Measurements from ENCODE around the gene TMEM196. TPM values are rescaled to one million over a fixed set of nuclear protein-coding genes. Genes with fewer than 3 reads are reported as not detected.

The TMEM196 gene
- total RNA-seq (not detected in 2 replicates), polyA plus RNA-seq (not detected in 2 replicates)

DNA sequence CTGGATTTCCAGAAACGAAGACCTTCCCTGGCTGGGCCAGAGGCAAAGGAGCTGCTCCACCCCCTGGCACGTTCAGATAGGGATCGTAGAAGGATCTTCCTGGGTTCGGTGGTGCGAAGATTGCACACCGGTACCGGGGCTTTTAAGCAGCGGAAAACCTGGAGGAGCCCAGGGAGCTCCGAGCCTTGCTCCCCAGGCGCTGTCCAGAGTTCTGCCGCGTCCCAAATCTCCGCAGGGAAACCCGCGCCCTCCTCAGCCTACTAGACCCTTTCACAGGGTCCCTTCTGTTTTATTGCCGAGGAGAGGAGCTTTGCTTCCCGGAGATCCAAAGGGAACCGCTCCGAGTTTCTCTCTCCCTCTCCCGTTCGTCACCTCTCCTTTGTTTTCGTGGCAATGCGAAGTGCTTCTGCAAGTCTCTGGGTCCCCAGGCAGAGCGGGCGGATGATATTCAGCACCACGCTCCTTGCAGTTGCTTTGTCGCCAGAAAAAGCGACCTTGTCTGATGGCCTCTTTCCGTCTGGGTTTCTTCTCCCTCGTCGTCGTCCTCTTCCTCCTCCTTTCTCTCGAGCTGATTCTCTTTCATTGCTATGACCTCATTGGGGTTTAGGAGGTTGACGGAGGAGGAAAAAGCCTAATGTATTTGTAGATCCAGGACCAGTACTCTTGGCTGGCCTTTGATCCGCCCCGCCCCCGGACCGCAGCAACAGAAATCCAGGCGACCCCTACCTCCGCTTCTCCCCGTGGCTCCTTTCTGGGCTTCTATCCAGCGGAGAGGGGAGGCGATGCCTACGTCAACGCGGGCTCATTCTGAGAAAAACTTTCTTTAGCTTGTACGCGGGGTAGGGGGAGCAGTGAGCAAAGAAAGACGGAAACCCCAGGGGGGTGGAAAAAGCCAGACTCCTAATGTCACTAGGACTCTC, at the start of gene TMEM196:
TSS of gene TMEM196 (minus strand) at position 777 of the 920 bp plus-strand sequence. CDS start 921 bp downstream, outside the sequence.
- Histone ChIP-seq H3K9me3 (ENCODE audit: low read depth) (no peaks in the 10 kb centered on the region), H3K4me3 (no peak within 1 kb of the TSS), H3K36me3 (no peaks in the 10 kb centered on the region), H3K27me3 (peaks cover 48% of the 10 kb centered on the region), H3K4me1 (ENCODE audit: low read depth) (no peaks in the 10 kb centered on the region), H3K27ac (no peak within 1 kb of the TSS)
- DNase-seq (ENCODE audit: low read depth in 1 of 2, low spot score in 1 of 2), result peak; percentile 54 to 84
- TF ChIP-seq, protein P1, sequence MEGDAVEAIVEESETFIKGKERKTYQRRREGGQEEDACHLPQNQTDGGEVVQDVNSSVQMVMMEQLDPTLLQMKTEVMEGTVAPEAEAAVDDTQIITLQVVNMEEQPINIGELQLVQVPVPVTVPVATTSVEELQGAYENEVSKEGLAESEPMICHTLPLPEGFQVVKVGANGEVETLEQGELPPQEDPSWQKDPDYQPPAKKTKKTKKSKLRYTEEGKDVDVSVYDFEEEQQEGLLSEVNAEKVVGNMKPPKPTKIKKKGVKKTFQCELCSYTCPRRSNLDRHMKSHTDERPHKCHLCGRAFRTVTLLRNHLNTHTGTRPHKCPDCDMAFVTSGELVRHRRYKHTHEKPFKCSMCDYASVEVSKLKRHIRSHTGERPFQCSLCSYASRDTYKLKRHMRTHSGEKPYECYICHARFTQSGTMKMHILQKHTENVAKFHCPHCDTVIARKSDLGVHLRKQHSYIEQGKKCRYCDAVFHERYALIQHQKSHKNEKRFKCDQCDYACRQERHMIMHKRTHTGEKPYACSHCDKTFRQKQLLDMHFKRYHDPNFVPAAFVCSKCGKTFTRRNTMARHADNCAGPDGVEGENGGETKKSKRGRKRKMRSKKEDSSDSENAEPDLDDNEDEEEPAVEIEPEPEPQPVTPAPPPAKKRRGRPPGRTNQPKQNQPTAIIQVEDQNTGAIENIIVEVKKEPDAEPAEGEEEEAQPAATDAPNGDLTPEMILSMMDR (IDR thresholded peaks at IDR 0.05; ENCODE audit: low read depth, low read length), result no peak

DNA sequence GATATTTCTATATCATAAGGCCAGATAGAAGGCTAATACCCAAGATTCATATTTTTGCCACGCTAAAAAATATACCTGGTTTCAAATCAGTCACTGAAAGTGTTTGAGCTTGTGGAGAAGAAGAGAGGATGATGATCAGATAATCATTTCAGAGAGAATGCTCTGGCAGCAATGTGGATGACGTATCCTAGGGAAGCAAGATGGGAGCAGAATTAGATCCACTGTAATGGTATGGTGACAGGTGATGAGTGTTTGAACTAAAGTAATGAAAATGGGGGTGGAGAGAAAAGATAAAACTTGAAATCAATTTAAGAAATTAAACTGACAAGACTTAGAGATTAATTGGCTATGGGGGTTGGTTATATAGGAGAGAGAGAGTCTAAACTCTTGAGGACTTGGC, 42.7 kb upstream of the TMEM196 start:
- H3K36me3 ChIP-seq, result no peaks in the 10 kb centered on the region
- TF ChIP-seq, protein P1 (IDR thresholded peaks at IDR 0.05; ENCODE audit: low read depth, low read length), result no peak
- no peak for DNase-seq (ENCODE audit: low read depth in 1 of 2, low spot score in 1 of 2)
- no peak overlapping the region for H3K4me3 ChIP-seq
- H3K27ac ChIP-seq, result no peak overlapping the region
- H3K27me3 ChIP-seq, result no peaks in the 10 kb centered on the region
- H3K9me3 ChIP-seq (ENCODE audit: low read depth), result no peaks in the 10 kb centered on the region
- no peaks in the 10 kb centered on the region for H3K4me1 ChIP-seq (ENCODE audit: low read depth)

DNA sequence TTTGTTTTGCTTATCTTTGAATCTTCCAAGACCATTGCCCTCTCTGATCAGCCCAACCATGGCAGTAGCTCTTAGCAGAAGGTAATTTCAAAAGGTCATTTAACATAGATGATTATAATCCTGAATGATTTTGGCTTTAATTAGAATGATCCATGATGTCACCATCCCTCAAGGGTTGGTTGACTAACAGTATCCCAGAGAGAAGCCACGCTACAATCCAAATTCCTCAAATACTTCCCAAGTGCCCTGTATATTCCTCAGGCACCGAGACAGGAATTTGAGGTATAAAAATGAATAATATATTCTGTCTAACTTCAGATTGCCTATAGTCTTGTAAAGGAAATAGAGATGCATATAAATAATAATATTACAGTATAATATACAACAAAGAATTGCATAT, 42.1 kb upstream of the TMEM196 start:
- no peaks in the 10 kb centered on the region for H3K27me3 ChIP-seq
- H3K9me3 ChIP-seq (ENCODE audit: low read depth), result no peaks in the 10 kb centered on the region
- no peak overlapping the region for H3K4me3 ChIP-seq
- TF ChIP-seq, protein P1 (IDR thresholded peaks at IDR 0.05; ENCODE audit: low read depth, low read length), result no peak
- no peaks in the 10 kb centered on the region for H3K4me1 ChIP-seq (ENCODE audit: low read depth)
- H3K27ac ChIP-seq, result no peak overlapping the region
- H3K36me3 ChIP-seq, result no peaks in the 10 kb centered on the region
- no peak for DNase-seq (ENCODE audit: low read depth in 1 of 2, low spot score in 1 of 2)

DNA sequence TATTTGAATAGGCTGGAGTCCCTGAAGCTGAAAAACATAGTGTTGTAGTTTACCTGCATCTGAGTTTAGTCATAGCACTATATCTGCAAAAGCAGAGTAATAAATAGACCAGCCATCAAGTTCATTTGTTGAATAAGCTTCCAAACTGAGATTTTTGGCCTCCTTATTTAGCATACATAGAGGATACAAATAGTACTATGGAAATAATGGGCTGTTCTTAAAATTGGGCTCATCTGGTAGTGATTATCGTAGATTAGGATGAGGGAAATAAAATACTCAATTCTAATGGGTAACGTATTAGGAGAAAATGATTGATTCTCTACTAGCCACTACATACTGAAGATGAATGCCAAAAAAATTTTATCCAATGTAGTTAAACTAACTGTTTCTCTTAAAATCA, 41.4 kb upstream of the TMEM196 start:
- Histone ChIP-seq H3K27me3 (no peaks in the 10 kb centered on the region), H3K4me3 (no peak overlapping the region), H3K9me3 (ENCODE audit: low read depth) (no peaks in the 10 kb centered on the region), H3K36me3 (no peaks in the 10 kb centered on the region), H3K27ac (no peak overlapping the region), H3K4me1 (ENCODE audit: low read depth) (no peaks in the 10 kb centered on the region)
- no peak for DNase-seq (ENCODE audit: low read depth in 1 of 2, low spot score in 1 of 2)
- TF ChIP-seq, protein P1 (IDR thresholded peaks at IDR 0.05; ENCODE audit: low read depth, low read length), result no peak

DNA sequence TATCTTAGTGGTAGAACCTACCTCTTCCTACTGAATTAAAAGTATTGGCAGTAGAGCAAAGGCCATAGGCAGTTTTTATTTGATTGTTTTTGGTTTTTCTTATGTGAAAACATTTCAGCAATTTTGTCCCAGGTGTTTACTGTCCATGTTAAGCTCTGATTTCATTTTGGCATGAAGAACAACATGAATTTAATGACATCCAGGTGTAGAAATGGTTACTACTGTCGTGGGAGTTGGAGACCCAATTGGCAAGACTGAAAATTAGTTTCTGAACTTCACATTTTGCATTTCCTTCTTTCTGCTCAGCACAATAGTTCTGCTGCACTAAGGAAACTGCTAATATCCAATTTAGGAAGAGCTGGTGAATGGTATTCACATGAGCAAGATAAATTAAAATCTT, 38.0 kb upstream of the TMEM196 start:
- Histone ChIP-seq H3K4me3 (no peak overlapping the region), H3K36me3 (no peaks in the 10 kb centered on the region), H3K4me1 (ENCODE audit: low read depth) (no peaks in the 10 kb centered on the region), H3K27me3 (no peaks in the 10 kb centered on the region), H3K9me3 (ENCODE audit: low read depth) (no peaks in the 10 kb centered on the region), H3K27ac (no peak overlapping the region)
- no peak for DNase-seq (ENCODE audit: low read depth in 1 of 2, low spot score in 1 of 2)
- TF ChIP-seq, protein P1 (IDR thresholded peaks at IDR 0.05; ENCODE audit: low read depth, low read length), result no peak
